ENCODE data around the gene CA4. TPM values are rescaled to one million over a fixed set of nuclear protein-coding genes. Genes with fewer than 3 reads are reported as not detected.

The CA4 gene
- total and polyA plus RNA-seq, 9 of the 15 experiments (the other 6 are each of a cell fraction or from before 2014, with no cell fraction given) = 0.13 TPM; not detected in 7

GRCh38 chr17:60139438-60140285, 10.1 kb upstream of the CA4 start (continued):
- TF ChIP-seq CC2D1A (IDR thresholded peaks at IDR 0.05) = no peak
- TF ChIP-seq DIDO1 (tag; IDR thresholded peaks at IDR 0.05; ENCODE audit: low read depth) = no peak
- no peak for TF ChIP-seq HDAC3 (IDR thresholded peaks at IDR 0.05; ENCODE audit: borderline replicate concordance, partially characterized antibody)
- no peak for TF ChIP-seq ZNF408 (CRISPR knock-in tag; IDR thresholded peaks at IDR 0.05; ENCODE audit: low read depth)
- no peak for TF ChIP-seq HNRNPUL1 (IDR thresholded peaks at IDR 0.05; ENCODE audit: low read length)
- no peak for TF ChIP-seq ILK (tag; IDR thresholded peaks at IDR 0.05; ENCODE audit: borderline replicate concordance, low read depth)
- TF ChIP-seq IFI16 (CRISPR knock-in tag; IDR thresholded peaks at IDR 0.05) = no peak
- TF ChIP-seq ZFPM2 (CRISPR knock-in tag; IDR thresholded peaks at IDR 0.05) = no peak
- no peak for TF ChIP-seq GTF2F1 (IDR thresholded peaks at IDR 0.05; ENCODE audit: low read depth, low read length)
- no peak for TF ChIP-seq NUFIP1 (IDR thresholded peaks at IDR 0.05; ENCODE audit: partially characterized antibody)
- TF ChIP-seq E2F4 (CRISPR knock-in tag; IDR thresholded peaks at IDR 0.05; ENCODE audit: low read depth) = peak; percentile 82; the same call in 1 of the 2 replicates
- no peak for TF ChIP-seq SRSF3 (IDR thresholded peaks at IDR 0.05; ENCODE audit: insufficient read depth, low read length)
- TF ChIP-seq, protein P1, sequence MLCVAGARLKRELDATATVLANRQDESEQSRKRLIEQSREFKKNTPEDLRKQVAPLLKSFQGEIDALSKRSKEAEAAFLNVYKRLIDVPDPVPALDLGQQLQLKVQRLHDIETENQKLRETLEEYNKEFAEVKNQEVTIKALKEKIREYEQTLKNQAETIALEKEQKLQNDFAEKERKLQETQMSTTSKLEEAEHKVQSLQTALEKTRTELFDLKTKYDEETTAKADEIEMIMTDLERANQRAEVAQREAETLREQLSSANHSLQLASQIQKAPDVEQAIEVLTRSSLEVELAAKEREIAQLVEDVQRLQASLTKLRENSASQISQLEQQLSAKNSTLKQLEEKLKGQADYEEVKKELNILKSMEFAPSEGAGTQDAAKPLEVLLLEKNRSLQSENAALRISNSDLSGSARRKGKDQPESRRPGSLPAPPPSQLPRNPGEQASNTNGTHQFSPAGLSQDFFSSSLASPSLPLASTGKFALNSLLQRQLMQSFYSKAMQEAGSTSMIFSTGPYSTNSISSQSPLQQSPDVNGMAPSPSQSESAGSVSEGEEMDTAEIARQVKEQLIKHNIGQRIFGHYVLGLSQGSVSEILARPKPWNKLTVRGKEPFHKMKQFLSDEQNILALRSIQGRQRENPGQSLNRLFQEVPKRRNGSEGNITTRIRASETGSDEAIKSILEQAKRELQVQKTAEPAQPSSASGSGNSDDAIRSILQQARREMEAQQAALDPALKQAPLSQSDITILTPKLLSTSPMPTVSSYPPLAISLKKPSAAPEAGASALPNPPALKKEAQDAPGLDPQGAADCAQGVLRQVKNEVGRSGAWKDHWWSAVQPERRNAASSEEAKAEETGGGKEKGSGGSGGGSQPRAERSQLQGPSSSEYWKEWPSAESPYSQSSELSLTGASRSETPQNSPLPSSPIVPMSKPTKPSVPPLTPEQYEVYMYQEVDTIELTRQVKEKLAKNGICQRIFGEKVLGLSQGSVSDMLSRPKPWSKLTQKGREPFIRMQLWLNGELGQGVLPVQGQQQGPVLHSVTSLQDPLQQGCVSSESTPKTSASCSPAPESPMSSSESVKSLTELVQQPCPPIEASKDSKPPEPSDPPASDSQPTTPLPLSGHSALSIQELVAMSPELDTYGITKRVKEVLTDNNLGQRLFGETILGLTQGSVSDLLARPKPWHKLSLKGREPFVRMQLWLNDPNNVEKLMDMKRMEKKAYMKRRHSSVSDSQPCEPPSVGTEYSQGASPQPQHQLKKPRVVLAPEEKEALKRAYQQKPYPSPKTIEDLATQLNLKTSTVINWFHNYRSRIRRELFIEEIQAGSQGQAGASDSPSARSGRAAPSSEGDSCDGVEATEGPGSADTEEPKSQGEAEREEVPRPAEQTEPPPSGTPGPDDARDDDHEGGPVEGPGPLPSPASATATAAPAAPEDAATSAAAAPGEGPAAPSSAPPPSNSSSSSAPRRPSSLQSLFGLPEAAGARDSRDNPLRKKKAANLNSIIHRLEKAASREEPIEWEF (CRISPR knock-in tag; IDR thresholded peaks at IDR 0.05) = no peak
- TF ChIP-seq SOX6 (IDR thresholded peaks at IDR 0.05) = no peak
- no peak for TF ChIP-seq ZNF445 (CRISPR knock-in tag; IDR thresholded peaks at IDR 0.05; ENCODE audit: low read depth)
- no peak for TF ChIP-seq ZNF699 (CRISPR knock-in tag; IDR thresholded peaks at IDR 0.05; ENCODE audit: insufficient replicate concordance)
- peak; percentile 74; the same call in 1 of the 2 replicates for TF ChIP-seq ZBTB49 (CRISPR knock-in tag; IDR thresholded peaks at IDR 0.05; ENCODE audit: borderline replicate concordance)
- TF ChIP-seq ELF4 (CRISPR knock-in tag; IDR thresholded peaks at IDR 0.05) = 0 out of 2 replicates have a peak, but pooled peaks have one; percentile 66
- TF ChIP-seq BMI1 (IDR thresholded peaks at IDR 0.05; ENCODE audit: low read length) = no peak
